PC-9 (cell line): ENCODE measurements around the gene MAPT. TPM values are rescaled to one million over a fixed set of nuclear protein-coding genes. Genes with fewer than 3 reads are reported as not detected.

ENCODE experiments used
- BruUV-seq: library from RNA; stranded (reverse); fragments of 400-500 nt; replicated peaks from 2 replicates; lab custom pipeline; 2021; lab: Mats Ljungman, UMichigan
- CTCF ChIA-PET: fragments of 300-600 bp; sonication (Branson Sonifier 250); formaldehyde crosslinking; loops from one replicate; lab custom pipeline; 2022; ENCODE audit warnings: antibody characterized with exemption; lab: Charles Lee
- POLR2A ChIA-PET: fragments of 300-600 bp; sonication (Branson Sonifier 250); formaldehyde crosslinking; loops from one replicate; lab custom pipeline; 2022; ENCODE audit warnings: antibody characterized with exemption; ENCODE audit not compliant: unreplicated experiment; lab: Charles Lee
- DNase-seq, 2 experiments: peaks; one replicate each; pipeline versions ENCODE4 v3.0.0 to v3.0.0-alpha.2; 2015 to 2022; ENCODE audit warnings: mixed read lengths in 1 of 2
- H2AFZ ChIP-seq: fragments of 200-600 bp; sonication (generic); 2 replicates; pipeline ENCODE4 v1.8.1; 2017; ENCODE audit warnings: antibody characterized with exemption
- H3F3A ChIP-seq: fragments of 200-600 bp; sonication (generic); 2 replicates; pipeline ENCODE4 v1.8.1; 2017; ENCODE audit warnings: antibody characterized with exemption, mild to moderate bottlenecking, low read depth; ENCODE audit not compliant: insufficient read depth
- H3K27ac ChIP-seq: fragments of 200-600 bp; sonication (generic); 2 replicates; pipeline ENCODE4 v1.6.1; 2016; ENCODE audit warnings: mixed run types
- H3K27me3 ChIP-seq: fragments of 200-600 bp; sonication (generic); 2 replicates; pipeline ENCODE4 v1.6.1; 2016; ENCODE audit warnings: low read depth, mixed run types; ENCODE audit not compliant: insufficient read depth
- H3K36me3 ChIP-seq: fragments of 200-600 bp; sonication (generic); 2 replicates; pipeline ENCODE4 v1.6.1; 2016; ENCODE audit warnings: low read depth, mixed run types
- H3K4me1 ChIP-seq: fragments of 200-600 bp; sonication (generic); replicated peaks from 2 replicates; pipeline ENCODE4 v1.6.1; 2016; ENCODE audit warnings: mixed run types; ENCODE audit not compliant: insufficient read depth
- H3K4me2 ChIP-seq: fragments of 200-600 bp; sonication (generic); 2 replicates; pipeline ENCODE4 v1.6.1; 2017; ENCODE audit warnings: mixed run types
- H3K4me3 ChIP-seq: fragments of 200-600 bp; sonication (generic); 2 replicates; pipeline ENCODE4 v1.6.1; 2016; ENCODE audit warnings: mixed run types
- H3K79me2 ChIP-seq: fragments of 200-600 bp; sonication (generic); 2 replicates; pipeline ENCODE4 v1.6.1; 2017; ENCODE audit warnings: low read depth, mixed run types
- H3K9me2 ChIP-seq: fragments of 200-600 bp; sonication (generic); 2 replicates; pipeline ENCODE4 v1.8.1; 2017; ENCODE audit warnings: mild to moderate bottlenecking; ENCODE audit not compliant: insufficient read depth
- H3K9me3 ChIP-seq: fragments of 200-600 bp; sonication (generic); 2 replicates; pipeline ENCODE4 v1.8.1; 2016; ENCODE audit warnings: low read depth; ENCODE audit not compliant: insufficient read depth
- H4K20me1 ChIP-seq: fragments of 200-600 bp; sonication (generic); 2 replicates; pipeline ENCODE4 v1.8.1; 2017; ENCODE audit not compliant: insufficient read depth
- EZH2 ChIP-seq: fragments of 200-600 bp; sonication (generic); IDR thresholded peaks from 2 replicates; pipeline ENCODE4 v1.8.0; 2017; ENCODE audit warnings: antibody characterized with exemption, low read depth
- intact Hi-C: fragments of 100-400 bp; cut with micrococcal nuclease; formaldehyde crosslinking; loops from one replicate; pipeline ENCODE4 v1.10.0; 2022; ENCODE audit not compliant: unreplicated experiment
- total RNA-seq: library from RNA; stranded (reverse); gene quantifications from 2 replicates; pipeline ENCODE4 v1.2.3, GENCODE V29; 2021
- TF ChIP-seq, protein P1 (sequence below): fragments of 200-600 bp; sonication (generic); conservative IDR thresholded peaks from 2 replicates; pipeline ENCODE4 v1.6.1; 2017; ENCODE audit warnings: mixed run types, antibody characterized with exemption, mild to moderate bottlenecking, moderate library complexity

Gene MAPT
- total RNA-seq, 1 experiment from 2014 or later, result 0.85 TPM

DNA sequence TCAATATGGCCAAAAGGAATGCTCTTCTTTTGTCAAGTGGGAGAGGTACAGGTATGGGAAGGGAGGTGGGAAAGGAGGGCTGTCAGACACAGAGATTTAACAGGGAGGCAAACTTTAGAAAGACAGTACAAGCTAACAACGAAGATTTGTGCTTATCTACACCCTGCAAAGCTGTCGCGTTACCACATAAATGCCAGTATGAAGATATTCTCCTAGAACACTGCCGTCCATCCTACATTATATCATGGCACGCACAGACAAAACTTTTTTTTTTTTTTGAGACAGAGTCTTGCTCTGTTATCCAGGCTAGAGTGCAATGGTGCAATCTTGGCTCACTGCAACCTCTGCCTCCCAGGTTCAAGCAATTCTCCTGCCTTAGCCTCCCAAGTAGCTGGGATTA is 155.3 kb downstream of the MAPT start:
- no peak for DNase-seq
- BruUV-seq, result no TSS peak
- Histone ChIP-seq H3K27ac (no peak overlapping the region), H3K4me3 (no peak overlapping the region), H3K36me3 (peaks cover 23% of the 10 kb centered on the region), H3K79me2 (no peaks in the 10 kb centered on the region), H3K9me2 (no peaks in the 10 kb centered on the region), H3K4me2 (no peak overlapping the region), H2AFZ (no peak overlapping the region), H3K4me1 (no peaks in the 10 kb centered on the region), H3K9me3 (no peaks in the 10 kb centered on the region), H3F3A (peaks cover 34% of the 10 kb centered on the region; the same call in 1 of the 2 replicates), H3K27me3 (no peaks in the 10 kb centered on the region), H4K20me1 (peaks cover 17% of the 10 kb centered on the region)
- intact Hi-C loops, result no loop called here
- ChIA-PET POLR2A (no interaction called here), CTCF (interaction anchor here (1.1 kb wide), 1 partner anchor 163 kb away, joined by 5 read pairs; no protein-coding TSS in a partner anchor)
- TF ChIP-seq EZH2, result no peak
- TF ChIP-seq, protein P1, sequence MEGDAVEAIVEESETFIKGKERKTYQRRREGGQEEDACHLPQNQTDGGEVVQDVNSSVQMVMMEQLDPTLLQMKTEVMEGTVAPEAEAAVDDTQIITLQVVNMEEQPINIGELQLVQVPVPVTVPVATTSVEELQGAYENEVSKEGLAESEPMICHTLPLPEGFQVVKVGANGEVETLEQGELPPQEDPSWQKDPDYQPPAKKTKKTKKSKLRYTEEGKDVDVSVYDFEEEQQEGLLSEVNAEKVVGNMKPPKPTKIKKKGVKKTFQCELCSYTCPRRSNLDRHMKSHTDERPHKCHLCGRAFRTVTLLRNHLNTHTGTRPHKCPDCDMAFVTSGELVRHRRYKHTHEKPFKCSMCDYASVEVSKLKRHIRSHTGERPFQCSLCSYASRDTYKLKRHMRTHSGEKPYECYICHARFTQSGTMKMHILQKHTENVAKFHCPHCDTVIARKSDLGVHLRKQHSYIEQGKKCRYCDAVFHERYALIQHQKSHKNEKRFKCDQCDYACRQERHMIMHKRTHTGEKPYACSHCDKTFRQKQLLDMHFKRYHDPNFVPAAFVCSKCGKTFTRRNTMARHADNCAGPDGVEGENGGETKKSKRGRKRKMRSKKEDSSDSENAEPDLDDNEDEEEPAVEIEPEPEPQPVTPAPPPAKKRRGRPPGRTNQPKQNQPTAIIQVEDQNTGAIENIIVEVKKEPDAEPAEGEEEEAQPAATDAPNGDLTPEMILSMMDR, result no peak

GRCh38 chr17:46053911-46054534 is 159.7 kb downstream of the MAPT start:
- no peak overlapping the region for H2AFZ ChIP-seq
- peaks cover 18% of the 10 kb centered on the region for H4K20me1 ChIP-seq
- CTCF ChIA-PET, result interaction anchor here (0.6 kb wide), 1 partner anchor 10 kb away, joined by 3 read pairs; no protein-coding TSS in a partner anchor
- no peak overlapping the region for H3K27ac ChIP-seq
- intact Hi-C loops, result no loop called here
- H3K27me3 ChIP-seq, result no peaks in the 10 kb centered on the region
- H3K79me2 ChIP-seq, result peaks cover 2% of the 10 kb centered on the region; the same call in 1 of the 2 replicates
- no peaks in the 10 kb centered on the region for H3K9me2 ChIP-seq
- H3K4me2 ChIP-seq, result no peak overlapping the region
- no TSS peak for BruUV-seq
- DNase-seq, result no peak
- H3K36me3 ChIP-seq, result peaks cover 23% of the 10 kb centered on the region
- H3K4me1 ChIP-seq, result peaks cover 12% of the 10 kb centered on the region
- POLR2A ChIA-PET, result no interaction called here
- TF ChIP-seq EZH2, result no peak
- TF ChIP-seq, protein P1, result no peak
- no peak overlapping the region for H3K4me3 ChIP-seq
- H3F3A ChIP-seq, result peaks cover 27% of the 10 kb centered on the region; the same call in 1 of the 2 replicates
- no peaks in the 10 kb centered on the region for H3K9me3 ChIP-seq

DNA sequence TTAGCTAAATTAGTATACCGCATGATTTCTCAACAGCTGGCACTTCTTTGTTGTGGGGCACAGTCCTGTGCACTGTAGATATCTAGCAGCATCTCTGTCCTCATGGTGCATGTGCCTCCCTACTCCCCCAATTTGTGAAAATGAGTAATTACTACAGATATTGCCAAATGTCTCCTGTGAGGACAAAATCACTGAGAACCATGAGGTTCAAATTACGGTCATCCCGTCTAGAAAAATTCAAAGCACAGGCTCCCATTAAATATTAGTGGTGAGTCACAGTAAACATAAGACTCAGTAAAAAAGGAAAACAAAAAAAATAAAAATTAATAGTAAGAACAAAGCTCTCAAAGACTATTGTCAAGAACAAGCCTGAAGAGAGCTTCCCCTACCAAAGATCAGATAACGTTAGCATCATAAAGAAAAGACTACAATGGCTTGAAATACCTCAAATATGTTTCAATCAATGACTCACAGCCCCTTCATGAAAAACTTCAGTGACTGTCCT is 162.5 kb downstream of the MAPT start:
- no peak overlapping the region for H2AFZ ChIP-seq
- peaks cover 26% of the 10 kb centered on the region; the same call in 1 of the 2 replicates for H3F3A ChIP-seq
- H3K4me3 ChIP-seq, result no peak overlapping the region
- H3K79me2 ChIP-seq, result peaks cover 6% of the 10 kb centered on the region; the same call in 1 of the 2 replicates
- intact Hi-C loops, result no loop called here
- TF ChIP-seq, protein P1, result no peak
- no peak for TF ChIP-seq EZH2
- peak in 1 of 2 experiments; percentile 48 for DNase-seq
- H3K4me1 ChIP-seq, result peaks cover 12% of the 10 kb centered on the region
- no TSS peak for BruUV-seq
- peaks cover 23% of the 10 kb centered on the region for H3K36me3 ChIP-seq
- no peaks in the 10 kb centered on the region for H3K27me3 ChIP-seq
- H3K4me2 ChIP-seq, result no peak overlapping the region
- peak overlapping the region; percentile 23; the same call in 1 of the 2 replicates for H3K27ac ChIP-seq
- POLR2A ChIA-PET, result interaction anchor here (0.6 kb wide), 1 partner anchor 1591 kb away, joined by 3 read pairs; no protein-coding TSS in a partner anchor
- no peaks in the 10 kb centered on the region for H3K9me2 ChIP-seq
- no peaks in the 10 kb centered on the region for H3K9me3 ChIP-seq
- CTCF ChIA-PET, result interaction anchor here (1.1 to 1.4 kb wide), 2 partner anchors 136 to 156 kb away, joined by 4 read pairs; partner anchors contain the start of gene KANSL1
- peaks cover 21% of the 10 kb centered on the region for H4K20me1 ChIP-seq
